Ishikawa (cell line): ENCODE results near the gene ACD.

Source experiments
- CEBPB ChIP-seq: IDR thresholded peaks from 2 replicates; pipeline ENCODE4 v1.6.1; 2012
- CREB1 ChIP-seq: IDR thresholded peaks from 2 replicates; pipeline ENCODE4 v1.6.1; 2012; ENCODE audit warnings: low read depth
- EGR1 ChIP-seq: IDR thresholded peaks from 2 replicates; pipeline ENCODE4 v1.6.1; 2012
- EP300 ChIP-seq: IDR thresholded peaks from 2 replicates; pipeline ENCODE4 v1.6.1; 2012; ENCODE audit warnings: borderline replicate concordance
- FOXM1 ChIP-seq: IDR thresholded peaks from 2 replicates; pipeline ENCODE4 v1.6.1; 2012; ENCODE audit warnings: low read depth, borderline replicate concordance
- MAX ChIP-seq: IDR thresholded peaks from 2 replicates; pipeline ENCODE4 v1.6.1; 2012
- NFIC ChIP-seq: IDR thresholded peaks from 2 replicates; pipeline ENCODE4 v1.6.1; 2012
- RAD21 ChIP-seq: IDR thresholded peaks from 2 replicates; pipeline ENCODE4 v1.6.1; 2012; ENCODE audit warnings: low read depth
- REST ChIP-seq: IDR thresholded peaks from 2 replicates; pipeline ENCODE4 v1.6.1; 2012; ENCODE audit warnings: low read depth, mild to moderate bottlenecking
- TAF1 ChIP-seq: IDR thresholded peaks from 2 replicates; pipeline ENCODE4 v1.6.1; 2012; ENCODE audit warnings: low read depth, mild to moderate bottlenecking
- TCF12 ChIP-seq: IDR thresholded peaks from 2 replicates; pipeline ENCODE4 v1.6.1; 2012; ENCODE audit warnings: low read depth
- TEAD4 ChIP-seq: IDR thresholded peaks from 2 replicates; pipeline ENCODE4 v1.6.1; 2012
- USF1 ChIP-seq: IDR thresholded peaks from 2 replicates; pipeline ENCODE4 v1.6.1; 2012
- YY1 ChIP-seq: IDR thresholded peaks from 2 replicates; pipeline ENCODE4 v1.6.1; 2012; ENCODE audit warnings: low read depth
- ZBTB7A ChIP-seq: IDR thresholded peaks from 2 replicates; pipeline ENCODE4 v1.6.1; 2012; ENCODE audit warnings: low read depth

Gene ACD

GRCh38 chr16:67699265-67699664 is 39.2 kb upstream of the ACD start:
- TF ChIP-seq USF1 (no peak), TEAD4 (no peak), FOXM1 (no peak), MAX (no peak), RAD21 (no peak), NFIC (no peak), EGR1 (no peak), ZBTB7A (no peak), CREB1 (no peak), TCF12 (no peak), EP300 (no peak), CEBPB (no peak), TAF1 (no peak), YY1 (no peak), REST (no peak)

- TF ChIP-seq FOXM1 (no peak), MAX (no peak), CEBPB (no peak), RAD21 (no peak)
Observed at GRCh38 chr16:67697422-67698185, 37.5 kb upstream of the ACD start.

- TF ChIP-seq MAX = no peak
- TF ChIP-seq CREB1 = no peak
- TF ChIP-seq NFIC = no peak
- no peak for TF ChIP-seq TAF1
- TF ChIP-seq EP300 = no peak
- TF ChIP-seq FOXM1 = no peak
- no peak for TF ChIP-seq TEAD4
- TF ChIP-seq RAD21 = no peak
- TF ChIP-seq TCF12 = no peak
- TF ChIP-seq USF1 = no peak
- no peak for TF ChIP-seq REST
- no peak for TF ChIP-seq CEBPB
- TF ChIP-seq ZBTB7A = no peak
- no peak for TF ChIP-seq YY1
- TF ChIP-seq EGR1 = no peak
Observed at GRCh38 chr16:67694611-67695010, 34.6 kb upstream of the ACD start.

GRCh38 chr16:67685388-67686112 is 25.5 kb upstream of the ACD start:
- no peak for TF ChIP-seq TCF12
- TF ChIP-seq FOXM1 = no peak
- no peak for TF ChIP-seq EGR1
- TF ChIP-seq TAF1 = no peak
- no peak for TF ChIP-seq MAX
- no peak for TF ChIP-seq RAD21
- TF ChIP-seq TEAD4 = no peak
- TF ChIP-seq REST = no peak
- TF ChIP-seq NFIC = no peak
- no peak for TF ChIP-seq CEBPB
- no peak for TF ChIP-seq ZBTB7A
- no peak for TF ChIP-seq EP300
- no peak for TF ChIP-seq USF1
- no peak for TF ChIP-seq CREB1
- TF ChIP-seq YY1 = no peak
